Left cardiac atrium (tissue), 4 donors: ENCODE results near the gene FAM181A. TPM values are rescaled to one million over a fixed set of nuclear protein-coding genes. Genes with fewer than 3 reads are reported as not detected.

Source experiments
- ATAC-seq, 2 donors: fragments of 200-7000 bp; cut with Tn5 transposase; one replicate each; pipeline ENCODE4 v1.9.1; 2020; ENCODE audit warnings: mild to moderate bottlenecking in 2 of 2, moderate library complexity in 2 of 2
- DNase-seq: peaks from one replicate; pipeline ENCODE4 v3.0.0-alpha.2; 2020
- intact Hi-C, 2 donors: fragments of 100-400 bp; cut with DNase I; formaldehyde crosslinking; loops; one replicate each; pipeline versions ENCODE4 v1.14.1 to v1.15.1; 2022 to 2023
- total RNA-seq, 2 donors: library from RNA; stranded (reverse); fragmentation: NEBNext Ultra II Directional; extraction: Animal tissue kit (Norgen Biotek cat#: 25700); gene quantifications; one replicate each; pipeline ENCODE4 v1.2.1, GENCODE V29; 2021
- donor health status: DM: no; HTN: yes; CAD: no.
- donor health status: DM: no; HTN: yes; CAD: no; lungs with severe emphysema.
- donor health status: DM: yes; HTN: yes; CAD: no.
- donor health status: Dilated cardiomyopathy.

Gene FAM181A
- total RNA-seq, 2 donors from 2014 or later, result not detected

DNA sequence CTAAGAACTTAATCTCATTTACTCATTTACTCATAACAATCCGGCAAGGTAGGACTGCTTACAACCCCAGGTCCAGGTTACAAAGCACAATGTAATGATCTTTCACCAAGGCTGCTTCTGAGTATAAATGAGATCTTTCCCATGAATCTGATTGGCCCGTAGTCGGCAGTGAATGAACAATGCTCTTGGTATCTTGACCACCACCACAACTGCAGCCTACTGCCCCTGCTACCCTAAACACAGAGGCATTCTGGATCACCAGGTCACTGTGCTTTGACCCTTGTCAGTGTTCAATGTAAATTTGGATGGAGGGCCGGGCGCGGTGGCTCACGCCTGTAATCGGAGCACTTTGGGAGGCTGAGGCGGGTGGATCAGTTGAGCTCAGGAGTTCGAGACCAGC lies 15.9 kb downstream of the FAM181A start:
- DNase-seq (no peak), ATAC-seq (no peak)
- intact Hi-C loops, result loop anchor here (2.0 to 10.0 kb wide), 3 partner anchors 58 to 232 kb away; partner anchors contain the start of gene PPP4R4 (in 1 of the 2)

- ATAC-seq, result no peak
- intact Hi-C loops, result loop anchor here (2.0 to 10.0 kb wide), 3 partner anchors 57 to 231 kb away; partner anchors contain the start of gene PPP4R4 (in 1 of the 2)
- DNase-seq, result no peak
Observed at GRCh38 chr14:93943930-93944329, 16.8 kb downstream of the FAM181A start.

- peak; percentile 48 to 54 for ATAC-seq
- intact Hi-C loops, result loop anchor here (5.0 to 10.0 kb wide), 2 partner anchors 58 to 230 kb away; partner anchors contain the start of gene PPP4R4 (in 1 of the 2)
- DNase-seq, result no peak
Observed at GRCh38 chr14:93944348-93945069, 17.4 kb downstream of the FAM181A start.

DNA sequence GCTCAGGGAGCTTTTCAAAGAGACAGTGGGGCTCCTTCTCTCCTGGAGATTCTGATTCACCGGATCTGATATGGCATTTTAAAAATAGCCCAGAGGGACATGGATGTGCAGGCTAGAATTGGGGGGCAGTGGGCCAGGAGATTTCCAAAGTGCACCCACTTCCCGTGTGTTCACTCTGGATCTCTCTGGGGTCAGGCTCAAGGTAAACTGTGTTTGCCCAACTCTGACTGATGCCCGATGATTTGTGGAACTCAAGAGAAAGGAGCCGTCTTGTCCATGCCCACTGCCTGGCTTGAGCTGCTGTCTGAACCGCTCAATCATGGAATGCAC lies 17.9 kb downstream of the FAM181A start:
- intact Hi-C loops, result loop anchor here in 1 of 2 donors (10.0 kb wide), 1 partner anchor 230 kb away; the partner anchor contains the start of gene PPP4R4
- ATAC-seq (no peak), DNase-seq (no peak)

GRCh38 chr14:93946104-93946503 lies 19.0 kb downstream of the FAM181A start:
- ATAC-seq (peak in 1 of 2 donors; percentile 44), DNase-seq (no peak)
- intact Hi-C loops, result loop anchor here in 1 of 2 donors (10.0 kb wide), 1 partner anchor 229 kb away; the partner anchor contains the start of gene PPP4R4

DNA sequence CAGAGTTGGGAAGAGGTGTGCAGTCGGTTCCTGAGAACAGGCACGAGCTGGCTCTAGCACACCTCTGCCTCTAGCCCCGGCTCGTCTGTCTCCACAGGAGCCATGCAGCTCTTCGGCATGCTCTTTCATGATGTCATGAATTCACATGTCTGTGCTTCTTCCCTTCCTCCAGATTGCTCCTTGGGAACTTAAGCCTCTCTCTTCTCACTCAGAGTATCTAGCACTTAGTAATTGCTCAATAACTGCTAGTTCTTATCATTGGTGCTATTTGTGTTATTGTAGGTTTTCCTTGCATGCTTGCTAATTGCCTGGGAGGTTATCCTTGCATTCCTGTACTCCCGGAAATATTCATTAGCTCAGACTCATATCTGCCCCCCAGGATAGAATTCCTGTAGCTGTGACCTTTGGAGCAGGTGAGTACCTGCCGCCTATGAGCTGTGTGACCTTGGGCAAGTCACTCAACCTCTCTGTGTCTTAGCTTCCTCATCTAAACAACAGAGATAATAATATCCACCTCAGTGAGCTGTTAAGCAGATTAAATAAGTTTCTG lies 19.5 kb downstream of the FAM181A start:
- DNase-seq (no peak), ATAC-seq (no peak)
- intact Hi-C loops, result loop anchor here in 1 of 2 donors (10.0 kb wide), 1 partner anchor 228 kb away; the partner anchor contains the start of gene PPP4R4

DNA sequence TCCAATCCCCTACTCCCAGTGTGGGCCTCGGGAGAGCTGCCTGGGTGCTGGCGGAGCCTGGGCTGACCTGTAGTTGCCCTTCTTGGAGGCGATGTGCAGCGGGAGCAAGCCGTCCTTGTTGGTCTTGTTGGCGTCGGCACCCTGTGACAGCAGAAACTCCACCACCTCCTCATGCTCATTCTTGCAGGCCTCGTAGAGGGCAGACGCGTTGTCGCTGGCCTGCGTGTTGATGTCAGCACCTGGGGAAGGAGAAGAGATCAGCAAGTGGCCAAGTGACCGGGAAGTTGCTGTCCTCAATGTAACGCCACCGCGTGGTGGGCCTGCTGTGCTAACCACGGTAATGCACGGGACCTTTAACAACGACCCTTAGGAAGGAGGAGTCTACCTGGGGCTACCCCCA lies 20.1 kb downstream of the FAM181A start:
- ATAC-seq (no peak), DNase-seq (no peak)
- intact Hi-C loops, result loop anchor here in 1 of 2 donors (10.0 kb wide), 1 partner anchor 228 kb away; the partner anchor contains the start of gene PPP4R4

DNA sequence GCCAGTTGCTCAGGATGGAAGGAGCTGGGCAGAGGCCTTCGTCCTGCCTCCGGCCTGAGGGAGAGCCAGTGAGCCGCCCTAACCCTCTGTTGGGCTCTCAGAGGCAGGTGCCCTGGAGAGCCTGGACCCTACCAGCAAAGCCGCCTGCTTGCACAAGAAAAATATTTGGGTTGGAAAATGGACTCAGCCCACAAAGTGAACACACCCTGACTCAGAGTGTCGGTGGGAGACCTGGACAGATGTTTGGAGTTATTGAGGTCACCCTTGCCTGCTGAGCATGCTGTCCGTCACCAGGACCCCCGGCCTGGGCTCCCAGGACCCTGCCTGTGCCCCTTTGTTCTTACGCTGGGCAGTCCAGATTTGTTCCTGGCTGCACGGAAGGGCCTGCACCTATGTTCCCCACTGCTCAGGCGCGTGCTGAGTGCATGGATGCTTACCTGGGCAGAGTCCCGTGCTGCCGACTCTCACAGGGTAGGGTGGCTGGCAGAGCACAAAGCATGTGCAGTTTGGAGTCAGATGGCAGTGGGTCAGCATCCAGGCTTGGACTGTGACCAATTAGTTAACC lies 22.4 kb downstream of the FAM181A start:
- ATAC-seq (no peak), DNase-seq (no peak)
- intact Hi-C loops, result loop anchor here in 1 of 2 donors (10.0 kb wide), 1 partner anchor 225 kb away; the partner anchor contains the start of gene PPP4R4

DNA sequence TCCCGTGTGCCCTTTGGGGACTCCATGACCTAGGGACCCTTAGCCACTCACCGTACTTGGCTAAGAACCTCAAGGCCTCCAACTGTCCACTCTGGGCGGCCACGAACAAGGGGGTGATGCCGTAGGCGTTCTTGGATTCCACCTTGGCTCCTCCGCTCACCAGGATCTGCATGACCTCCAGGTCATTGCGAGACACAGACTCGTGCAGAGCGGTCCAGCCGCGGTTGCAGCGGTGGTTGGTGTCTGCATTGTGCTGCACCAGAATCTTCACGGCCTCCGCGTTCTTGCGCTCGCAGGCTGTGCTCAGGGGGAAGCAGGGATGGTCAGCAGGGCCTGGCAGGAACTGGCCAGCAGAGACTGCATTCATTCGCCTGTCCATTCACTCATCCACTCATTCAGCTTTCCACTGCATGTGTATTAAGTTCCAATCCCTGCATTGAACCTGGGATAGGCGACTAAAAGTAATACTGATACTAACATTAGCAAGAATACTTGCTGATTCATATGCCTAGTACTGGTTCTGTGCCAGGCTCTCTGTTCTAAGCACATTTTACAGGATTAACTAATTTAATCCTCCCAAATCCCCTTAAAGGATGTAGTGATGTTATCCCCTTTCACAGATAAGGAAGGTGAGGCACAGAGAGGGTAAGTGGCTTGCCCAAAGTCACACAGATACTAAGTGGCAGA lies 23.9 kb downstream of the FAM181A start:
- ATAC-seq (no peak), DNase-seq (no peak)
- intact Hi-C loops, result no loop called here

DNA sequence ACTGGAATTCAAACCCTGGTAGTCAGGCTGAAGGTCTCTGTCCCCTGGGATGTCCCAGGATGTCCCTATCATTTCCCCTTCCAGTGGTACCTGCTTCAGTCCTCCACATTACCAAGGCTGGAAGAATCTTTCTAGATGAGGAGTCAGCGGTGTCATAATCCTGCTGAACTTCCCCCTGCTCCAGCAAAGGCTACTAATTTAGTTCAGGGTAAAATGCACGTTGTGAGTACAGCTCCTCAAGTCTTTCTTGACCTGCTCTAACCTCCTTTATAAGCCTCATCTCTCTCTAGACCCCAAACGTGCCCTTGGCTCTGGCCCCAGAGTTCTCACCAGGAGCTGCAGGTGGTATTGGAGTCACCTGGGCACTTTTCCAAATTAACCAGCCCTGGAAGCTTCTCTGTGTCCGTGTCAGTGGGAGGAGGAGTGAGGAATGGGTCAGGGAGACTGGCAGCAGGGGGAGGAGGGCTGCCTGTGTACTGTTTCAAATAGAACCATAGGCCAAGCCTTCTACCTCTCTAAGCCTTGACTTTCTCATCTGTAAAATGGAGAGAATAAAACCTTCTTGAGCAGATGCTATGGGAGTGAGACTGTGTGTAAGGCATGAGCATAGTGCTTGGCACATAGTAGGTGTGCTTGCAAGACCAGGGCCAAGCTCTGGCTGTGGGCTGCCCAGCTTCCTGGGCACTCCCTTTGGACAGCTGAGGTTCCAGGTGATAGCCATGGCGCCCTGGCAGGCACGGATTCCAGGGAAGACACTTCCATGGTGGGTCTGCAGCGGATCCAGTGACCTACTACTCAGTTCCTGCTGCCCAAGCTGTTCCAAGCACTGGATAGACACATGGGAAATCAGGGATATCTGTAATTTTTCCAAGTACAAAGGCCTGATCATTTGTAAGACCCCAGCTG lies 24.7 kb downstream of the FAM181A start:
- no peak for ATAC-seq
- intact Hi-C loops, result no loop called here

DNA sequence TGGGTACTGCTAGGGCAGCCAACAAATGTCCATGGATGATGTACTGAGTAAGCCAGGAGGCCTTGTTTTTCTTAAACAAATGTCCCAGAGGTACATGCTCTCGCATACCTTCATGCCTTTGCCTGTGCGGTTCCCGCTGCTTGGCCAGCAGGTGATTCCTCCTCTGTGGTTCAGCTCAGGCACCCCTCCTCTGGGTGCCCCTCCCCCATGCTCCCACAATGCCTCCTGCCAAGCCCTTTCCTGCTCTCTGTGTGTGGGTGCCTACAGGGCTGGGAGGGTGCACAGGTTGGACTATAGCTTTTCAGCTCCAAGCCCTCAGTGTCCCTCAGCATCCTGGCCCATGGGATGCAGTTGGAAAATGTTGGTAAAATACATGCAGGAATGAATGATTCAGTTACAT lies 25.7 kb downstream of the FAM181A start:
- no peak for ATAC-seq
- DNase-seq, result no peak
- intact Hi-C loops, result no loop called here

More for the DNA sequence above, 24.7 kb downstream of the FAM181A start:
- DNase-seq, result no peak

DNA sequence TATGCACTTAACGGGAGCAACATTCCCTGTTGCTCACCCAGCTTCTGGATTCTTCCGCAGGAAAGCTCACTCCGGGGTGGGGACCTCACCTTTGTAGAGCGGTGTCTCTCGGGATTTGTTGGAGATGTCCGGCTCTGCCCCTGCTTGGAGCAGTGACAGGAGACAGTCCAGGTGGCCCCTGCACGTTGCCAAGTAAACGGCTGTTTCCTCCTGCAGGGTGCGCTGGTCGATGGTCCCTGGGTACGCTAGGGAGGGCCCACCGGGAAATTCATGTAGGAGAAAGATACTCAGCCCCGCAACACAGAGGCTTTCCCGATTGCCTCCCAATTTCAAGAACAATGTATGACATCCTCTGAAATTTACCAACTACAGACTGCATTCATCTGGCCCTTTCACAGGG lies 26.1 kb downstream of the FAM181A start:
- DNase-seq, result no peak
- intact Hi-C loops, result no loop called here
- ATAC-seq, result peak in 1 of 2 donors; percentile 29

- ATAC-seq (no peak), DNase-seq (no peak)
- intact Hi-C loops, result no loop called here
Observed at GRCh38 chr14:93953739-93954515, 26.8 kb downstream of the FAM181A start.

- intact Hi-C loops, result no loop called here
- ATAC-seq (no peak), DNase-seq (no peak)
Observed at GRCh38 chr14:93954516-93954830, 27.3 kb downstream of the FAM181A start.

- no peak for DNase-seq
- intact Hi-C loops, result no loop called here
- peak; percentile 6 to 29 for ATAC-seq
Observed at GRCh38 chr14:93954900-93955849, 28.0 kb downstream of the FAM181A start.

GRCh38 chr14:93955850-93956481 lies 28.8 kb downstream of the FAM181A start:
- DNase-seq, result no peak
- peak in 1 of 2 donors; percentile 9 for ATAC-seq
- intact Hi-C loops, result no loop called here
